Central memory CD4-positive, alpha-beta T cell (primary cell): ENCODE measurements around the gene GALNT3.
A peak's percentile ranks its signal among the peaks of the same experiment; 100 is the strongest.

Experiments used
- DNase-seq: peaks from one replicate; pipeline ENCODE4 v3.0.0; 2022

GALNT3 gene

DNA sequence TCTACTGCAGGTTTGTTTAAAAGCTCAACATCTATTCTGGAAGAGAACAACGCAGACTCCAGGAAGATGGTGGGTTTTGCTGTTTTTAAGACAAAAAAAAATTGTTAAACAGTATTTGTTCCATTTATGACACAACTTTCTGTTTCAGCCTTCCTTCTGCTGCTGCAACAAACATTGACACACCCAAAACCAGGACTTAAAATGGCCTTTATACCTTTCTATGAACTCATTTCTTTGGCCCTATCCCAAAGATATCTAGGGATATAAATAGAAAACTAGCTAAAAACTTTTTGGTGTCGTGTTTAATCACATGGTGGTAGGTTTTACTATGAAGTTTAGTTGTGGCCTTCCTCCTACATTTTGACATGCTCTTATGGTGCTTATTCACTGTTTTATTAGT, 964 bp upstream of the GALNT3 start:
- no peak for DNase-seq

DNA sequence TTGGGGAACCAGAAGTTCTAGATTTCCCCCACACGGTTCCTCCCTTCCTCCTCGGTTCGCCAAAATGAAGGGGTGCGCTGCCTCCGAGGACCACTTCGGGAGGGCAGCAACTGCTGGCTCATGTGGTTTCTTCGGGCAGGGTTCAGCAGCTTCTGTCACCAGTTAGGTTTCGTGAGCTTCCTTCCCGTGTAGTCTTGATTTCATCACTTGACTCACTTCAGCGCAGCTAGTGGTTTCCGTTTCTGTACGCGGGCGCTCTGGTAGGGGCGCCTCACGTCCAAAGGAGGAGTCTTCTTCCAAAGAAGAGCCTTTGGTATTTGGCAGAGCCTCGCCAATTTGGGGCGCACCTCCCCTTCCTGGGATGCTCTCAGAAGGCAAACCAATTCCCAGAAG, 485 bp upstream of the GALNT3 start:
- peak; percentile 39 for DNase-seq

DNA sequence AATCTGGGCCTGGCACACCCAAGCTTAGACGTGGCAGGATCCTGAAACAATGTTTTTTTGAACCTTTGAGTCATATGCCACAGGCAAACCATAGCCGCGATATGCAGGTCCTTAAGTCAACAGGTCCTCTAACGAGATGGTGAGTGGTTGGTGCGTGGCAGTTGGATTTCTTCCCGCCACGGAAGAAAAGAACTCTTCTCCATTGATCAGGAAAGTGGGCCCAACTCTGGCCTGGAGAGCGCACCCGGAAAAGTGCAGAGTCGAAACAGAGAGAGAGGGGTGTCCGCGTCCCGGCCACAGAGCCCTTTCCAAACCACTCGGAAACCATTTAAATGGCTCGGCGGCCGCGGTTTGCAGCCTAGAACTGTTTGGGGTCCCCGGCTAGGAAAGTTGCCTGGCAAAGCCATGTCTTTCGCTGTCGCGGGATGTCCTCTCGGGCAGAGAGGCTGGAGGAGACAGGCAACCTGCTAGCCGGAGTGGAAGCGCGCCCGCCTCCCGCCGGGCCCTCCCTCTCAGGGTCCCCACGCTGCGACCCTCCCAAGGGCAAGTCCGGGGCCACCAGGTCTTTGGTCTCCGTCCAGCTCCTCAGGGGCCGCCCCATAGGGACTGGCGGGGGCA, 777 bp downstream of the GALNT3 start:
- no peak for DNase-seq

GRCh38 chr2:165792104-165792454, 2.0 kb downstream of the GALNT3 start:
- no peak for DNase-seq

DNA sequence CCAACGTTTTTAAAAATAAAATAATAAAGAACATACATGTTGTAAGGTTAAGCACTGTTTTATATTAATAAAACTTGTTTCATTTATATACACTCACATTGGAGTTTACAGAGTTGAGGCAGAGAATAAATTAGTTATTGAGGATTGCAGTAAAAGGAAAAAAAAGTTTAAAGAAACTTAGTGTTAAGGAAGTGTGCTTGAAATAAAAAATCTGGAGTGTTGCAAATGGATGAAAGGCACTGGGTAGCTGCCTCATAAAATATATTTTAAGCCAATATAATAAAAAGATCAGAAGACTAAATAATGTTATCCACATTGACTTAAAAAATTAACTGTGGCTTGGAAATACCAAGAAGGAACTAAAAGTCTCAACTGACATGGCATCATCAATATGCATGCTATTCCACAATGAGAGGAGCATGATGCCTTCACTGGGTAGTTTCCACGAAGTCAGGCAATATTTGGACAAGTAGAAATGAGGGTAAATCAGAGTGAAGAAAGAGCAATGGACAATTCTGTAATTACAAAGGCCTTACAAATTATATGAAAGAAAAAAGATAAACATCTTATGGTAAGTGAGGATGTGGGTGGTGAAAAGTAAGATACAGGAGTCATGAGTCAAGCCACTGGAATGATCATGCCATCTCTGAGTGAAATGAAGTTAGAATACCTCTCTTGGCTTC, 2.5 kb downstream of the GALNT3 start:
- DNase-seq = no peak

DNA sequence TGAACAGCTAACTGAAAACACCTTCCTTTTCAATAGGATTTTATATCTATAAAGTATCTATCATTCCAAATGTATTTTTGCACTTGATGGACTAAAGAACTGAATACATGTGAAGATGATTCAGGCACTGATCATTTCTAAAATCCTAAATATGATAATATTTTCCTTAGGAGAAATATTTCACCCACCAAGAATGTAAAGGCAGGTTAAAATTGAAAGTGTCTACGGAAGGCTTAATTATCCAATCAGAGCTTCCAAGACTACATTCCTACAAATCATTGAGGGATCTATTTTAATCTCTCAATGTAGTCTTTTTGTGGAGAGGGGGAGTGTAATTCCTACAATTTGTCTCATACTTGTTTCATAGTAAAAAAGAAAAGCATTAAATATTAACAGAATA, 3.6 kb downstream of the GALNT3 start:
- DNase-seq = no peak

DNA sequence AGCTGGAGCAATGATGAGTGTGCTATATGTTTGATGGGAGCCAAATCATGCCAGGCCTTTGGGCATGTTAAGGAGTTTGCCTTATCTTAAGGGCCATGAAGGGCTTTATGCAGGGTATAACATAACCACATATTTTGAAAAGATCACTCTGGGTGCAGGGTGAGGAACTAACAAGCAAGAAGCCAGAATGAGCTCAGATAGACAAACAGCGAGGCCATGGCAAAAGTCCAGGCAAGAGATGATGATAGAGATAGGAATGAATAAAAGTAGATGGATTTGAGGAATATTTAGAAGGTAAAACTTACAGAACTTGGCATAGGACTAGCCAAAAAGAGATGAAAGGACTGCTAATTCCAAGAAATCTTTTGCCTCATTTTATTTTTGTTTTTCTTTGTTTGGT, 6.7 kb downstream of the GALNT3 start:
- DNase-seq = no peak

- no peak for DNase-seq
These were observed 14.3 kb downstream of the GALNT3 start for GRCh38 chr2:165779706-165780105.

GRCh38 chr2:165778653-165779451, 15.2 kb downstream of the GALNT3 start:
- DNase-seq = no peak

- no peak for DNase-seq
These were observed 15.9 kb downstream of the GALNT3 start for GRCh38 chr2:165778187-165778556.

DNA sequence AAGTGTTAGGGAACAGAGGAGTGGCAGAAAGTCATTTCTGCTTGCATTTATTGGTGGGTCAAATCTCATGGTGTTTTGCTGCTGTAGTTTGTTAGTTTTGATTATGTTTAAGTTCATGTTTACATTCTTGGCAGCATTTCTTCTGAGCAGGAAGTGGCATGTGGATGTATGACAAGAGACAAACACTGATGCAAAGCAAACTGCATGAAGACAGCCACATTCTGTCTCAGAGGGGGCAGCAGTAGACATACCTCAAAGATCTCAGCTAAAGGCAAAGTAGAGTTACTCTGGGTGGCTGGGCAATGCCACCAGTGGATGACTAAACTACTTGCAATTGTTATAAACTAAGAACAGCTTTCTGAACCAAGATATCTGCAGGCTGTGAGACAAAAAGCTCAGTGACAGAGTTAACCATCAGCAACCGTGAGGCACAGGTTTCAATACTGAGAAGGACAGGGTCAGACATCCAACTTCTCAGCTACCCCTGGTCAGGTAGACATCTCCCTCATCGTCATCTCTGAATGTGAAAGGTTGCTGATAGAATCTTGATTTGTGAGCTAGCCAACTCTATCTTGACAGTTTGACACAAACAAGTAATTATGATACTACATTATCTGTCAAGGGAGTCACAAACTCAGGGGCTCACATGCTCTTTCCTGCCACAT, 16.4 kb downstream of the GALNT3 start:
- no peak for DNase-seq

GRCh38 chr2:165776796-165777195, 17.3 kb downstream of the GALNT3 start:
- DNase-seq = no peak

- DNase-seq = no peak
These were observed 18.0 kb downstream of the GALNT3 start for GRCh38 chr2:165776013-165776412.

DNA sequence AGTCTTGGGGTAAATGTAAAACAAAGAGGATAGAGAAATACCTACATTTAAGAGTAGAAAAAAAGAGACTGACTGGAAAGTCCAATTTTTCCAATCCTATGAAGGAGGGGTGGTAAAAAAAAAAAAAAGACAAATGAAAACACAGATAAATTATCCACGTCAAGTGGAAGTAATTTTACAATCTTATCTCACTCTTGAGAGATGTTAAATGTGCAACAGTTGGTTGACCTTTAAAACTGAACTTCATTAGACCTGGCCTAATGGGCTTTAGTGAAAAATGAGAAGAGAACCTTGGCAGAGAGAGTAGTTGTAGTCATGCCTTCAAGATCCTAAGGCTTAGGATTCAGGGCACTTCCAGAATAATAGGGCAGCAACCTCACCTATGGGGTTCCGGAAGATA, 20.4 kb downstream of the GALNT3 start:
- no peak for DNase-seq

DNA sequence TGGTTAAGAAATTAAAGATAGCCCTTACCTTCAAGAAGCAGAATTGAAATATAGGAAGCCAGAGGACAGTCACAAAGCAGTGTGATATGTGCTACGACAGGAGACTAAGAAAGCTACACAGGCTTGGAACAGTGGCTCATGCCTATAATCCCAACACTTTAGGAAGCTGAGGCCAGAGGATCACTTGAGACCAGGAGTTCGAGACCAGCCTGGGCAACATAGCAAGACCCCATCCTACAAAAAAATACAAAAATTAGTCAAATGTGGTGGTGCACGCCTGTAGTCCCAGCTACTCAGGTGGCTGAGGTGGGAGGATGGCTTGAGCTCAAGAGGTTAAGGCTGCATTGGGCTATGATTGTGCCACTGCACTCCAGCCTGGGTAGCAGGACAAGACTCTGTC, 21.9 kb downstream of the GALNT3 start:
- no peak for DNase-seq

GRCh38 chr2:165766326-165766927, 27.6 kb downstream of the GALNT3 start:
- DNase-seq = no peak

DNA sequence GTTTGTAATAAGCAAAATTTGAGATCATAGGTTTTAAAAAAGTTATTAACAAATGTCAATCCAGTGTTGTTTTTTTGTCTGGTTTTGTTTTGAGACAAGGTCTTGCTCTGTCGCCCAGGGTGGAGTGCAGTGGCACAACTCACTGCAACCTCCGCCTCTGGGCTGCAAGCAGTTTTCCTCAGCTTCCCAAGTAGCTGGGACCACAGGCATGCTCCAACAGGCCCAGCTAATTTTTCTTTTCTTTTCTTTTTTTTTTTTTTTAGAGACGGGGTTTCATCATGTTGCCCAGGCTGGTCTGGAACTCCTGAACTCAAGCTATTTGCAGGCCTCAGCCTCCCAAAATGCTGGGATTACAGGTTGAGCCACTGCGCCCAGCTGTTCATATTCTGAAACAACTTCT, 31.3 kb downstream of the GALNT3 start:
- DNase-seq = no peak

GRCh38 chr2:165757906-165758675, 36.0 kb downstream of the GALNT3 start:
- DNase-seq = no peak

DNA sequence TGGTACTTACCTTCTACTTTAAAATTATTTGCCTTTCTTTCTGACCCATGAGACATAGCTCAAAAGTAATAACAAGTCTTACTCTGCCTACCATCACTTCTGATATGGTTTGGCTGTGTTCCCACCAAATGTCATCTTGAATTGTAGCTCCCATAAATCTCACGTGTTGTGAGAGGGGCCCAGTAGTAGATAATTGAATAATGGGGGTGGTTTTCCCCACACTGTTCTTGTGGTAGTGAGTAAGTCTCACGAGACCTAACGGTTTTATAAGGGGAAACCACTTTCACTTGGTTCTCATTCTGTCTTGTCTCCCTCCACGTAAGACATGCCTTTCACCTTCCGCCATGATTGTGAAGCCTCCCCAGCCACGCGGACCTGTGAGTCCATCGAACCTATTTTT, 47.5 kb downstream of the GALNT3 start:
- no peak for DNase-seq

DNA sequence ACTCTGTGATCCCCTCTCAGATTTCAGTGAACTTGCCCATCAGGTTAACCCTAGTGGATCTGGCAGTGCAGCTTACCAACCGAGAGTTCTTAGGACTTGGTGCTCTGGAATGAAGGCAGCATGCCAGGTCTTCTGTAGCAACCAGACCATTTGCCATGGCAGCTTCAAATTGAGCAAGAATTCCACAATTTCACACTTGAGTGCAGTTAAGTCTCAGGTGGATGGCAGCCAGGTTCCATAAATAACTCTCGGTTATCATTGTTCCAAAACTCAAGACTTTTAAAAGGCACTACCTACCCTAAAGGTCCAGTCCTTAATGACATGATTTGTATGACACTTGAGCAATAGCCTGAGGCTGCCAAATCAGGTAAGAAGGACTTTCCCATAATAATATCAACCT, 48.1 kb downstream of the GALNT3 start:
- no peak for DNase-seq

DNA sequence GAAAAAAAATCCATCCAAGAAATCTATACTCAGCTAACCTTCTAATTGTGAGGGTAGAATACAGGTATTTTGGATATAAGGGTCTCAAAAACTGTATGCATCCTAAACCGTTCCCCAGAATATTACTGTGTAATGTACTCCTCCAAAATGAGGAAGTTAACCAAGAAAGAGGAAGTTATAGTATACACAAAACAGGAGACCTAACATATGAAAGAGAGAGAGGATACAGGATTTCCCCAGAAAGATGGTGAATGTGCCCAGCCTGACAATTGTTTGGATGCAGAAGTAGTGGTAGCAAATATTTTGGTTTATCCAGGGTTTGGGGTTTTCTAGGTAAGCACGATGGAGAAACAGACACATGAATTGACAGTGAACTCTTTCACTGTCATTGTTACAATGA, 50.6 kb downstream of the GALNT3 start:
- no peak for DNase-seq

DNA sequence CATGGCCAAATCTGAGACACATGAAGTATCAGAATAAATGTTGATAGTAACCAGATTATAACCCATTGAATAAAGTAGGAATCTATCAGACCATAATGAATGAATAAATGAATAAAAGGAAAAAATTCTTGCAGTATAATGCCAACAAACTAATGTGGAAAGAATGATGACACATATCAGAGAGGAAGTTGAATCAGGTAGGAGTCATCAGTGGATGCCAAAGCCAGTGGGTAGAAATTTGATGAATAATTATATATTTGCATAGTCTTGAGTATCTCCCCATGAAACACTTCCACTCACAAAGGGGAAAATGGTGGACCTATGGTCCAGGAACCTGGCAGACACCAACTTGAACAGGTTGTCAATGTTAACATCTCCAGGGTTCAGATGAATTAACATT, 68.6 kb downstream of the GALNT3 start:
- DNase-seq = no peak

- DNase-seq = no peak
These were observed 73.5 kb downstream of the GALNT3 start for GRCh38 chr2:165720511-165720910.
